Ovary (tissue), 3 donors: ENCODE measurements around the gene PTPN23.

Experiments used
- EP300 ChIP-seq: sonication (generic); formaldehyde crosslinking; IDR thresholded peaks from one replicate; pipeline ENCODE4 v1.6.1; 2017; ENCODE audit warnings: antibody characterized with exemption
- POLR2A ChIP-seq: fragments of 450-650 bp; IDR thresholded peaks from one replicate; pipeline ENCODE4 v1.6.1; 2017; ENCODE audit warnings: antibody characterized with exemption, mild to moderate bottlenecking, moderate library complexity
- TF ChIP-seq, protein P1 (sequence below), 3 donors: fragments of 450-650 bp in 2 of 3; fragments of 200-600 bp in 1 of 3; IDR thresholded peaks; one replicate each; pipeline versions ENCODE4 v1.5.1 to v1.8.0; 2016 to 2022; ENCODE audit warnings: antibody characterized with exemption in 3 of 3, mild to moderate bottlenecking in 1 of 3
- donor health status: DM: no; HTN: no; CAD: no.

DNA sequence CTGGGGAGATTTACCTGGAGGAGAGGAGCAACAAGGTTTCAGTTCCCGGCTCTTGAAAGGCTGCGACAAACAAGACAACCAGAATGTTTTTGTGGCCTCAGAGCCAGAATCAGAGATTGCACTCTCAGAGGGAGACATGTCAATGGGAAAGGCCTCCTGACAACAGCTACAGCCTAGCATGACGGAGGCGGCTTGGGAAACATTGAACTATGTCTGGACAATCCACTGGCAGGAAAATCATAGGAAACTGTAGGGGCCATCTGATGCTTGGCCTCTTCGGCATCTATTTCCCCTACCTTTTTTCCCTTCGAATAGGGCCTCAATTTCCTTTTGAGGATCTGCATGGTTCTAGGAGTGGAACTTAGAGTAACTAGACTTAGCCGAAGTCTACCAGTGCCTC lies 13.2 kb upstream of the PTPN23 start:
- TF ChIP-seq, protein P1, sequence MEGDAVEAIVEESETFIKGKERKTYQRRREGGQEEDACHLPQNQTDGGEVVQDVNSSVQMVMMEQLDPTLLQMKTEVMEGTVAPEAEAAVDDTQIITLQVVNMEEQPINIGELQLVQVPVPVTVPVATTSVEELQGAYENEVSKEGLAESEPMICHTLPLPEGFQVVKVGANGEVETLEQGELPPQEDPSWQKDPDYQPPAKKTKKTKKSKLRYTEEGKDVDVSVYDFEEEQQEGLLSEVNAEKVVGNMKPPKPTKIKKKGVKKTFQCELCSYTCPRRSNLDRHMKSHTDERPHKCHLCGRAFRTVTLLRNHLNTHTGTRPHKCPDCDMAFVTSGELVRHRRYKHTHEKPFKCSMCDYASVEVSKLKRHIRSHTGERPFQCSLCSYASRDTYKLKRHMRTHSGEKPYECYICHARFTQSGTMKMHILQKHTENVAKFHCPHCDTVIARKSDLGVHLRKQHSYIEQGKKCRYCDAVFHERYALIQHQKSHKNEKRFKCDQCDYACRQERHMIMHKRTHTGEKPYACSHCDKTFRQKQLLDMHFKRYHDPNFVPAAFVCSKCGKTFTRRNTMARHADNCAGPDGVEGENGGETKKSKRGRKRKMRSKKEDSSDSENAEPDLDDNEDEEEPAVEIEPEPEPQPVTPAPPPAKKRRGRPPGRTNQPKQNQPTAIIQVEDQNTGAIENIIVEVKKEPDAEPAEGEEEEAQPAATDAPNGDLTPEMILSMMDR (IDR thresholded peaks at IDR 0.05) = no peak
- no peak for TF ChIP-seq POLR2A
- no peak for TF ChIP-seq EP300
